Tongue (tissue), 2 donors: ENCODE data around the gene ELOA2. TPM values are rescaled to one million over a fixed set of nuclear protein-coding genes. Genes with fewer than 3 reads are reported as not detected.
"Not testable (repeated sequence)": the region's sequence is repeated elsewhere in the genome, so short reads cannot be mapped to it uniquely, and the experiment has no call there.

Experiments used
- DNase-seq: peaks from one replicate; pipeline ENCODE4 v3.0.0-alpha.2; 2015
- total RNA-seq: library from RNA; depleted of rRNA; stranded (reverse); fragments of >200 nt; gene quantifications from one replicate; pipeline ENCODE4 v1.2.3, GENCODE V29; 2014

Gene ELOA2
- total RNA-seq, 1 donor from 2014 or later, result not detected

DNA sequence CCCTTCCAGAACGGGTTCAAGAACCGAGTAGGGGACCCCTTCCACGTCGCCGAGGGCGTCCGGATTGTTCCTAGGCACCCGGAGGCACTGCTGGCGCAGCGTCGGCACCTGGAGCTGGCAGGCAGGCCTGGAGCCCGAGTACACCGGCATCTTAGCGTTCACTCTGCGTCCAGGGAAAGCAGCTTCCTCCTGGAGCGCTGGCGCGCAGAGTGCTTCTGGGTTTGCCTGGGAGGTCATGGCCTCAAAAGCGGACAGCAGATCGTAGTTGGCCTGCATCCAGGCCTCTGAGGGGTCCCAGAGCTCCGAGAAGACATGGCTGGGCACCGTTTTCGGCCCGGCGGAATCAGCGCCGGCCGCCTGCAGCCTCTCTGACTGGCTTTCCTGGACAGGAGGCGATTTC, 12.6 kb downstream of the ELOA2 start:
- not testable (repeated sequence) for DNase-seq

DNA sequence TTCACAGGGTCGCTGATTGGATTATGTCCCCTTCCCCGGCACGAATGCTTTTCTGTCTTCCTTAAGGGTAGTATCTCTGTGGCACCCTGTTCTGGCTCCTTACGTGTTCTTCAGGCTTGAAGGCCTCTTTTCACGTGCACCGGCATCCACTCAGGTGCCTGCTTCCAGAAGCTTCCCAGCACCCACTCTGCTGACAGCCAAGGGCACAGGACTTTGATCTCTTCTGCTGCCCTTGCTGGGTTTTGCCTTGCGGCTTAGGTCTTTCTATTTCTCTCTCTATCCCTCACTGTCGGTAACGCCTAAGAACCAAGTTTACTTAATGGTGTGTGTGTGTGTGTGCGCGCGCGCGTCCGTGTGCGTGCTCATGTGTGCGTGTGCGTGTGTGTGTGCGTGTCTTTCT, 14.7 kb downstream of the ELOA2 start:
- DNase-seq, result not testable (repeated sequence)

GRCh38 chr18:47019870-47020269, 15.6 kb downstream of the ELOA2 start:
- not testable (repeated sequence) for DNase-seq

Other genes with a start within 250 kb of the ELOA2 start
- 48.2 TPM for gene PIAS2, start 118.1 kb downstream of the ELOA2 start, total RNA-seq
- gene KATNAL2, start 118.0 kb downstream of the ELOA2 start, total RNA-seq, result 4.7 TPM
- 24.1 TPM for gene HDHD2, start 114.9 kb upstream of the ELOA2 start, total RNA-seq
- gene IER3IP1, start 140.7 kb upstream of the ELOA2 start, total RNA-seq, result 16.9 TPM
- gene SKOR2, start 216.0 kb upstream of the ELOA2 start, total RNA-seq, result not detected